GM19468 (cell line): ENCODE results near the gene ZNF559.

Experiments used
- ATAC-seq: cut with Tn5 transposase; IDR thresholded peaks from one replicate; pipeline ENCODE4 v1.9.1; 2021; ENCODE audit warnings: mild to moderate bottlenecking, moderate library complexity, moderate number of reproducible peaks; ENCODE audit not compliant: unreplicated experiment; ENCODE audit errors: extremely low read depth

ZNF559 gene

DNA sequence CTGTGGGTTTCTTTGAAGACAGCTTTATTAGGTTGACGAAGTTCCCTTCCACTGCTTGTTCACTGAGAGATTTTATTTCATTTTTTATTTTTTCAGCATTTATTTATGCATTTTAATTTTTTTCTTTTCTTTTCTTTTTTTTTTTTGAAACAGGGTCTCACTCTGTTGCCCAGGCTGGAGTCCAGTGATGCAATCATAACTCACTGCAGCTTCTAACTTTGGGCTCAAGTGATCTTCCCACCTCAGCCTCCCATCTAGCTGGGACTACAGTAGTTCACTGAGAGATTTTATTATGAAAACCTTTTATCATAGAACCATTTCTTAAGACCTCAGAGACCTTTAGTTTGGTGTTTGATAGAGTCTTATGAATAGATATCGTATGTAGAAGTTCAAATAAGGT is 28.5 kb downstream of the ZNF559 start:
- ATAC-seq, result no peak

DNA sequence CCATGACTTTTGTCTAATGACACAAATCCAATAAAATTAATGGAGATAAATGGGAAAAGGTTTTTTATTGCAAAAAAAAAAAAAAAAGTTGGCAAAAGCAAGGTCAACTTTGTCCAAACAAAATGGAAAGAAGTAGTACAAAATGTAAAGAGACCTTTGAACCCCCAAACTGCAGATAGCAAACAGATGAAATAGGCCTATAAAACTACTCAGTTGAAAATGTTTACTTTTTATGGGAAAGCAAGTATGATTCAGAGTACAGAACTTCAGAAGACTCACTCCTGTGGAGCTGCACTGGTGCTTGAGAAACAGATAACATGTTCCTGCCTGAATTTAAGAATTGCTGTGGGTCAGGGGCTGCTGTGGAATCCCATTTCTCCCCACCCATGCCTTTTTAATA is 29.0 kb downstream of the ZNF559 start:
- ATAC-seq, result no peak

DNA sequence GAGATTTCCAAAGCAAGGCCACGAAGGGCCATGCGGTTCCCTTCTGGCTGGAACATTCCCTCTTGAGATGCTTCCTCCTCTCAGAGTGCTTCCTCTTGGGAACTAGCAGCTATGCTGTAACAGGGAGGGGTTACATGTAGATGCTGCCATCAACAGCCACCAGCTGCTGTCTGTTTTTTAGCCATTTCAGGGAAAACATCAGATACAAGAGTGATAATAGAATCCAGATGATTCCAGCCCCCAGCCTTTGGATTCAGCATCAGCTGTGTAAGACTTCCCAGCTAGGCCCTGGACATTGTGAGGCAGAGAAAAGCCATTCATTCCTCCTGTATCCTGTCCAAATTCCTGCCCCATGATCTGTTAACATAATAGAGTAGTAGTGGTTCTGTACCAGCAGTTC is 30.7 kb downstream of the ZNF559 start:
- ATAC-seq, result no peak

DNA sequence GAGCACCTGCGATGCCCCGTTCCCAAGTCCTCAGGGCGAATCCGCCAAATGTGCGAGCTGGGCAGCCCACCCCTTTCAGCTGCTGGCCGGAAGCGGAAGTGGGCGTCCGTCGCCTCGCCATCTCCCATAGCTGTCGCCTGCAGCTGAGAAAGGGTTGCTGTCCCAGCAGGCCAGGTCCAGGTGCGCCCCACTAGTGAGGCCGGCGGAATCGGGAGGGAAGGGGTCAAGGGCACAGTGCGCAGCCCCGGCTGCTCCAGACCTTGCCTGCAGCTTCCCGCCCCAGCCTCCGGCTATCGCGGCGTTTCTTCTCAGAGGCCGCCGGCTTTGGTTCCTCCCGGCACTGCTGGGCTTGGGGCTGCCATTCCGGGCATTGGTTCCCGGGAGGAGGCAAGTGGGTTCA is 38.9 kb downstream of the ZNF559 start, which contains the start of gene ZNF177:
TSS of gene ZNF177 (plus strand) at position 109 of the 400 bp plus-strand sequence. CDS start 15,299 bp downstream, outside the sequence.
- ATAC-seq, result no peak

DNA sequence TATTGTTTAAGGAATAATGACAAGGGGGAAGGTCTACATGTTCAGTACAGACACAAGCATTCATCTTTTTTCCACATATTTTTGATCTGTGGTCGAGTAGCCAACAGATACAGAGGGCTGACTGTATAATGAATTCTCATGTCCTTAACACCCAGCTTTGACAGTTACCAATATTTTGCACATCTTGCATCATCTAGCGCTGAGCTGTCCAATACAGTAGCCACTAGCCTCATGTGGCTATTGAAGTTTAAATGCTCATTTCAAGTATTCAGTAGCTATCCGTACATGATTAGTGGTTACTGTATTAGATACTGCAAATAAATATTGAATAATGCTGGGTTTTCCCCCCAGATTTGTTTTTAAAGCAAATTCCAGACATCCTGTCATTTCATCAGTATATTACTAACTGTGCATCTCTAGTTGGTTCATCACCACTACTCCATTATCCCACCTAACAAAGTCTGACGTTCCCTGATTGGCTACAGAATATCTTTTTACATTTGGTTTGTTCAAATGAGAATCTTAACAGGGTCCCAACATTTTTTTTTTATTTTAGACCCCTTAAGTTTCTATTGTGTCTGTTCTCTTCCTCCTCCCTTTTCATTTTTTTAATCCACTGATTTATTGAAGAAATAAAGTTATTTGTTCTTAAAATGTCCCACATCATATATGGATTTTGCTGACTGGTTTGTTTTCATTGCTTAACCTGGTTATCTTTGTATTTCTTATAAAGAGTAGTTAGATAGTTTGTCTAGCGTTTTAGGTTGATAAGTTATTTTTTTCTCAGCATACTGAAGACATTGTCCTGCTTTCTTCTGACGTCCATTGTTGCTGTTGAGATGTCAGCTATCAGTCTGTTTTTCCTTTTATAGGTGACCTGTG is 47.0 kb downstream of the ZNF559 start:
- ATAC-seq, result no peak

DNA sequence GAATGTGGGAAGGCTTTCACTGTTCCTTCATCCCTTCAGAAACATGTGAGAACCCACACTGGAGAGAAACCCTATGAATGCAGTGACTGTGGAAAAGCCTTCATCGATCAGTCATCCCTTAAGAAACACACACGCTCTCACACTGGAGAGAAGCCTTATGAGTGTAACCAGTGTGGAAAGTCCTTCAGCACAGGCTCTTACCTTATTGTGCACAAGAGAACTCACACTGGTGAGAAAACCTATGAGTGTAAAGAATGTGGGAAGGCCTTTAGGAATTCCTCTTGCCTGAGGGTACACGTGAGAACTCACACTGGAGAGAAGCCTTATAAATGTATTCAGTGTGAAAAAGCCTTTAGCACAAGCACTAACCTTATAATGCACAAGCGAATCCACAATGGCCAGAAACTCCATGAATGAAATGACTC is 57.4 kb downstream of the ZNF559 start:
- no peak for ATAC-seq
